Transverse colon (tissue), 3 donors: ENCODE results near the gene NKD2.

Source experiments
- EP300 ChIP-seq: sonication (generic); formaldehyde crosslinking; IDR thresholded peaks from one replicate; pipeline ENCODE4 v1.6.1; 2017; ENCODE audit warnings: antibody characterized with exemption, low read depth
- POLR2A ChIP-seq: fragments of 450-650 bp; IDR thresholded peaks from one replicate; pipeline ENCODE4 v1.6.1; 2016; ENCODE audit warnings: antibody characterized with exemption, mild to moderate bottlenecking, moderate library complexity
- TF ChIP-seq, protein P1 (sequence below), 5 experiments: fragments of 200-600 bp in 3 of 5; fragments of 450-650 bp in 2 of 5; sonication (generic) in 3 of 5; IDR thresholded peaks; 1 replicate in 2 of 5; 2 replicates in 3 of 5; pipeline ENCODE4 v1.5.1; 2016 to 2017; ENCODE audit warnings: antibody characterized with exemption in 5 of 5, inconsistent platforms in 3 of 5, mild to moderate bottlenecking in 2 of 5, moderate library complexity in 1 of 5

DNA sequence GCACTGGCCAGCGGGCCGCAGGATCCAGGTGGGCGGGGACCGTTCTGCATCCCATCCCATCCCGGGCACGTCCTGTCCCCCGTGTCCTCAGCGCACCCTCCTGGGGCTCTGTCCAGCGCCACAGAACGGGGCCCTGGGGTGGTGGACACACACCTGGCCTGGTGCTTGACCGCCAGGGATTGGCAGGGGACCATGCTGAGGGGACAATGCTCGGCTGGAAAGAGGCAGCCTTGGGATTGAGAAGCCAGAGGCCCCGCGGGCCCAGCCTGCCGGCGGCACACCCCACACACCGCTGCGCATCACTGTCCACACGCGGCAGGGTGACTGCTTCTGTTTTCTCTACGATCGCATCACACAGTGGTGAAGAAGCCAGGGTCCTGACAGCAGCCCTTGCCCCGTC is 70.2 kb downstream of the NKD2 start:
- TF ChIP-seq, protein P1, sequence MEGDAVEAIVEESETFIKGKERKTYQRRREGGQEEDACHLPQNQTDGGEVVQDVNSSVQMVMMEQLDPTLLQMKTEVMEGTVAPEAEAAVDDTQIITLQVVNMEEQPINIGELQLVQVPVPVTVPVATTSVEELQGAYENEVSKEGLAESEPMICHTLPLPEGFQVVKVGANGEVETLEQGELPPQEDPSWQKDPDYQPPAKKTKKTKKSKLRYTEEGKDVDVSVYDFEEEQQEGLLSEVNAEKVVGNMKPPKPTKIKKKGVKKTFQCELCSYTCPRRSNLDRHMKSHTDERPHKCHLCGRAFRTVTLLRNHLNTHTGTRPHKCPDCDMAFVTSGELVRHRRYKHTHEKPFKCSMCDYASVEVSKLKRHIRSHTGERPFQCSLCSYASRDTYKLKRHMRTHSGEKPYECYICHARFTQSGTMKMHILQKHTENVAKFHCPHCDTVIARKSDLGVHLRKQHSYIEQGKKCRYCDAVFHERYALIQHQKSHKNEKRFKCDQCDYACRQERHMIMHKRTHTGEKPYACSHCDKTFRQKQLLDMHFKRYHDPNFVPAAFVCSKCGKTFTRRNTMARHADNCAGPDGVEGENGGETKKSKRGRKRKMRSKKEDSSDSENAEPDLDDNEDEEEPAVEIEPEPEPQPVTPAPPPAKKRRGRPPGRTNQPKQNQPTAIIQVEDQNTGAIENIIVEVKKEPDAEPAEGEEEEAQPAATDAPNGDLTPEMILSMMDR (IDR thresholded peaks at IDR 0.05): no peak
- TF ChIP-seq POLR2A: no peak
- TF ChIP-seq EP300: no peak
